Activated T-cell treated with anti-CD3 and anti-CD28 coated beads, Interleukin-2, amount 50 U/mL, for 24 hours (primary cell): ENCODE measurements around the gene GSTM1.
A peak's percentile ranks its signal among the peaks of the same experiment; 100 is the strongest.
"Not testable (repeated sequence)": the region's sequence is repeated elsewhere in the genome, so short reads cannot be mapped to it uniquely, and the experiment has no call there.

Experiments
- DNase-seq: peaks from one replicate; pipeline ENCODE4 v3.0.0-alpha.2; 2020
- H3K27ac Mint-ChIP-seq: 2 replicates; pipeline ENCODE4 v1.8.0; 2020; ENCODE audit warnings: mild to moderate bottlenecking, mixed read lengths
- H3K27me3 Mint-ChIP-seq: 2 replicates; pipeline ENCODE4 v1.8.0; 2020; ENCODE audit warnings: mixed read lengths
- H3K36me3 Mint-ChIP-seq: 2 replicates; pipeline ENCODE4 v1.8.0; 2020; ENCODE audit warnings: low read depth, mixed read lengths
- H3K4me1 Mint-ChIP-seq: 2 replicates; pipeline ENCODE4 v1.8.0; 2020; ENCODE audit warnings: low read depth, mixed read lengths
- H3K4me3 Mint-ChIP-seq: 2 replicates; pipeline ENCODE4 v1.8.0; 2020; ENCODE audit warnings: mild to moderate bottlenecking, moderate library complexity, mixed read lengths
- H3K9me3 Mint-ChIP-seq: 2 replicates; pipeline ENCODE4 v1.8.0; 2020; ENCODE audit warnings: mixed read lengths

GSTM1 gene

DNA sequence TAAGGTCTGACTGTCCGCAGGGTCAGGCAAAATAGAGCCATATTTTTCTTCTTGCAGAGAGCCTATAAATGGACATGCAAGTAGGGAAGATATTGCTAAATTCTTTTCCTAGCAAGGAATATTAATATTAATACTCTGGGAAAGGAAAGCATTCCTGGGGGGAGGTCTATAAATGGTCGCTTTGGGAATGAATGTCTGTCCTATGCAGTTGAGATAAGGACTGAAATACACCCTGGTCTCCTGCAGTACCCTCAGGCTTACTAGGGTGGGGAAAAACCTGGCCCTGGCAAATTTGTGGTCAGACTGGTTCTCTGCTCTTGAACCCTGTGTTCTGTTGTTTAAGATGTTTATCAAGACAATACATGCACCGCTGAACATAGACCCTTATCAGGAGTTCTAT is 15.3 kb downstream of the GSTM1 start:
- H3K4me1 Mint-ChIP-seq, H3K9me3 Mint-ChIP-seq, DNase-seq, H3K27ac Mint-ChIP-seq, H3K27me3 Mint-ChIP-seq, H3K4me3 Mint-ChIP-seq: not testable (repeated sequence)
- peaks cover 19% of the 10 kb centered on the region for H3K36me3 Mint-ChIP-seq

DNA sequence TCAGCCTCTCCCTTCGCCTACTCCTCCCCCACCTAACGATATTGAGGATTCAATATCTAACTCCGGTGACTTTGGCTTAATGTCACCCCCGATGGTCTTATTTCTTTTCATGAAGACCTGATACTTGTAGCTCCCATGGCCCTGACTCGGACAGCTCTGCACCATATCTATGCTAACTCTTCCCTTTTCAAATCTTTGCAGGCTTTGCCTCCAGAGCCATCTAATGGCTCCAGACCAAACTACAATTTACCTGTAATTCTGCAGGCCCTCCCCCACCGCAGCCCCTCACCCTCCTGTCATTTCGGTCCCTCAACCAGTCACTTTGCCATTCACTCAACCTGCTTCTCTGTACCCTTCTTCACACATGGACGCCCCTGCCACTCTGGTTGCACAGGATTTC is 16.6 kb downstream of the GSTM1 start:
- no peak for DNase-seq
- H3K9me3 Mint-ChIP-seq, result peaks cover 12% of the 10 kb centered on the region
- H3K27ac Mint-ChIP-seq, result no peak overlapping the region
- H3K4me1 Mint-ChIP-seq, result no peaks in the 10 kb centered on the region
- no peak overlapping the region for H3K4me3 Mint-ChIP-seq
- peaks cover 25% of the 10 kb centered on the region for H3K36me3 Mint-ChIP-seq
- H3K27me3 Mint-ChIP-seq, result no peaks in the 10 kb centered on the region

GRCh38 chr1:109705411-109705810 is 17.8 kb downstream of the GSTM1 start:
- Mint-ChIP-seq H3K9me3 (peaks cover 17% of the 10 kb centered on the region), H3K27ac (no peak overlapping the region), H3K4me3 (no peak overlapping the region), H3K4me1 (no peaks in the 10 kb centered on the region), H3K27me3 (no peaks in the 10 kb centered on the region), H3K36me3 (peaks cover 29% of the 10 kb centered on the region)
- DNase-seq, result no peak

DNA sequence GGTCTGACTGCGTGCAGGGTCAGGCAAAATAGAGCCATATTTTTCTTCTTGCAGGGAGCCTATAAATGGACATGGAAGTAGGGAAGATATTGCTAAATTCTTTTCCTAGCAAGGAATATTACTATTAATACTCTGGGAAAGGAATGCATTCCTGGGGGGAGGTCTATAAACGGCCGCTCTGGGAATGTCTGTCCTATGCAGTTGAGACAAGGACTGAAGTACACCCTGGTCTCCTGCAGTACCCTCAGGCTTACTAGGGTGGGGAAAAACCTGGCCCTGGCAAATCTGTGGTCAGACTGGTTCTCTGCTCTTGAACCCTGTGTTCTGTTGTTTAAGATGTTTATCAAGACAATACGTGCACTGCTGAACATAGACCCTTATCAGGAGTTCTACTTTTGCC is 21.3 kb downstream of the GSTM1 start:
- not testable (repeated sequence) for H3K27ac Mint-ChIP-seq, H3K4me1 Mint-ChIP-seq, DNase-seq, H3K4me3 Mint-ChIP-seq, H3K27me3 Mint-ChIP-seq
- Mint-ChIP-seq H3K36me3 (peaks cover 23% of the 10 kb centered on the region), H3K9me3 (peaks cover 17% of the 10 kb centered on the region)

DNA sequence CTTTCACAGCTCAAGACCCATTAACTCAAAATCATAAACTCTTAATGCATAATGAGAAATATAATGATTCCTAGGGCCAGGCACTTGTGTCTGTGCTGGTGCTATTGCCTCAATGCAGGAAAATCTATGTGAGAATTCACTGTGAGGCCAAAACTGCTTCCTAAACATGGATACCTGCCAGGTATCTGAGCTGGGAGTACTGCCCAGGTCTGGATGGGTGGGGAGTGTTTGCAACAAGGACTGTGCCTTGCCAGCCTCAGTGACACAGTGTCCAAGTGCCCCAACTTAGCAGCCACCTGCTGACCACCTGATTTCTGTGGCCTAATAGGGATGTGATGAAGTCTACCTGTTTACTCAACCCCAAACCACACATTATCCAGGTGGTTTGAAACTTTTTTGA is 22.2 kb downstream of the GSTM1 start:
- H3K9me3 Mint-ChIP-seq, result peaks cover 17% of the 10 kb centered on the region
- H3K36me3 Mint-ChIP-seq, result peaks cover 23% of the 10 kb centered on the region
- H3K4me3 Mint-ChIP-seq, H3K4me1 Mint-ChIP-seq, DNase-seq, H3K27ac Mint-ChIP-seq: not testable (repeated sequence)
- peaks cover 16% of the 10 kb centered on the region for H3K27me3 Mint-ChIP-seq

DNA sequence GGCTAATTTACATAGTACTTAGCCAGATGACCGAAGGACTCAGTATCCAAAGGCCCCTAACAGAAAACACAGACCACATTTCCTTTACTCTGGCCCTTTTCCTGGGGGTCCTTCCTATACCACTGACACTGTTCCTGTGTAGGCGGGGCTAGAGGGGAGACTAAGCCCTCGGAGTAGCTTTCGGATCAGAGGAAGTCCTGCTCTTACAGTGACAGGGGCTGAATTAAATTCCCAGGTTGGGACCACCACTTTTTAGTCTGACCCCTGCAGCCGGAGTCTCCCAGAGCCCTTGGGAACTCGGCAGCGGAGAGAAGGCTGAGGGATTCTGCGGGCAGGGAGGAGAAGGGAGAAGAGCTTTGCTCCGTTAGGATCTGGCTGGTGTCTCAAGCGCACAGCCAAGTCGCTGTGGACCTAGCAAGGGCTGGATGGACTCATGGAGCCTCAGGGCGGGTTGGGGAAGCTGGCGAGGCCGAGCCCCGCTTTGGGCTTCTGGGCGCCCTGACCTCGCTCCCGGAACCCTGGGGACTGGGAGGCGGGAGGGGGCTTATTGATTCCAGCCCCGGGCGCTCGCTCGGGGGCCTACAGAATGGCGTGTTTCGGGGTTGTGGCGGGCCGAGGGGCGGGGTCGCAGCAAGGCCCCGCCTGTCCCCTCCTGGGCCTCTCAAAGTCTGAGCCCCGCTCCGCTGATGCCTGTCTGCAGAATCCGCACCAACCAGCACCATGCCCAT is 24.1 kb downstream of the GSTM1 start, which contains the start of gene GSTM5:
Gene GSTM5 (plus strand): TSS at position 659 of the 728 bp plus-strand sequence. CDS start 62 bp downstream, at position 721.
- not testable (repeated sequence) for H3K27ac Mint-ChIP-seq, H3K4me3 Mint-ChIP-seq, H3K4me1 Mint-ChIP-seq
- Mint-ChIP-seq H3K36me3 (peaks cover 23% of the 10 kb centered on the region), H3K27me3 (peaks cover 16% of the 10 kb centered on the region), H3K9me3 (peaks cover 17% of the 10 kb centered on the region)
- DNase-seq, result peak; percentile 44

- no peak for DNase-seq
- H3K4me1 Mint-ChIP-seq, result no peaks in the 10 kb centered on the region
- peaks cover 17% of the 10 kb centered on the region for H3K9me3 Mint-ChIP-seq
- H3K27me3 Mint-ChIP-seq, result peaks cover 16% of the 10 kb centered on the region
- no peak overlapping the region for H3K4me3 Mint-ChIP-seq
- H3K27ac Mint-ChIP-seq, result no peak overlapping the region
- H3K36me3 Mint-ChIP-seq, result peaks cover 19% of the 10 kb centered on the region
Observed at GRCh38 chr1:109712321-109712864, 24.8 kb downstream of the GSTM1 start.

DNA sequence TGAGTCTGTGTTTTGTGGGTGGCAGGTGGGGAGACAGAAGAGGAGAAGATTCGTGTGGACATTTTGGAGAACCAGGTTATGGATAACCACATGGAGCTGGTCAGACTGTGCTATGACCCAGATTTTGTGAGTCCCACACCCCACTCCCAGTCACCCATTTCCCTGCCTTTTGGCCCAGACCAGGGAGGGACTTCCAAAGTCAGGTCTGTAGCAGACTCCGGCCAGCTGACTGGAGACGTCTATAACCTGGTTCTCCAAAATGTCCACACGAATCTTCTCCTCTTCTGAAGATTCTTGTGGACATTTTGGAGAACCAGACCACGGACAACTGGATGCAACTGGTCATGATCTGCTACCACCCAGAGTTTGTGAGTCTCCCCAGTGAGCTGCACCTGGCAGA is 26.0 kb downstream of the GSTM1 start:
- Mint-ChIP-seq H3K4me3 (no peak overlapping the region), H3K9me3 (peaks cover 10% of the 10 kb centered on the region), H3K27me3 (peaks cover 16% of the 10 kb centered on the region), H3K27ac (no peak overlapping the region), H3K36me3 (peaks cover 10% of the 10 kb centered on the region), H3K4me1 (no peaks in the 10 kb centered on the region)
- no peak for DNase-seq

DNA sequence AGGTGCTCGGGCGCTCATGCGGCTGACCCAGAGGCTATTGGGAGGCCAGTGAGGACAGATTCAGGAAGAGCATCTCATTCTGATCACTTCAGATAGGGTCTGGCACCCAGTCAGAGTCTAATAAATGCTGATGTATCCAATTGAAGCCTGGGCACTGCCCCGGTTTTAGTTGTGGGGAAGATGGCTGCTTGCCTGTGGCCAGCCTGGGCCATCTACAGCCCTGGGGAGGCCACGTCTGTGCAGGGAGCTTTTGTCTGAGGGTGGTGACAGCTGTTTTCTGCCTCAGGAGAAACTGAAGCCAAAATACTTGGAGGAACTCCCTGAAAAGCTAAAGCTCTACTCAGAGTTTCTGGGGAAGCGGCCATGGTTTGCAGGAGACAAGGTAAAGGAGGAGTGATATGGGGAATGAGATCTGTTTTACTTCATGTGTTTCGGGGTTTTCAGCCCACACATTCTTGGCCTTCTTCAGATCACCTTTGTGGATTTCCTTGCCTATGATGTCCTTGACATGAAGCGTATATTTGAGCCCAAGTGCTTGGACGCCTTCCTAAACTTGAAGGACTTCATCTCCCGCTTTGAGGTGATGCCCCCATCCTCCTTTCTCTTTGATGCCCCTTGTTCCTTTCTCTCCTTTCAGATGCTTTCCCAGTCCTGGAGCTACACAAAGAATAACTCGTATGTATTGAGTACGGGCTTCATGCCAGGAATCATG is 27.2 kb downstream of the GSTM1 start:
- Mint-ChIP-seq H3K4me3 (no peak overlapping the region), H3K36me3 (no peaks in the 10 kb centered on the region), H3K9me3 (no peaks in the 10 kb centered on the region), H3K4me1 (peaks cover 7% of the 10 kb centered on the region), H3K27ac (no peak overlapping the region), H3K27me3 (peaks cover 16% of the 10 kb centered on the region)
- DNase-seq, result no peak

DNA sequence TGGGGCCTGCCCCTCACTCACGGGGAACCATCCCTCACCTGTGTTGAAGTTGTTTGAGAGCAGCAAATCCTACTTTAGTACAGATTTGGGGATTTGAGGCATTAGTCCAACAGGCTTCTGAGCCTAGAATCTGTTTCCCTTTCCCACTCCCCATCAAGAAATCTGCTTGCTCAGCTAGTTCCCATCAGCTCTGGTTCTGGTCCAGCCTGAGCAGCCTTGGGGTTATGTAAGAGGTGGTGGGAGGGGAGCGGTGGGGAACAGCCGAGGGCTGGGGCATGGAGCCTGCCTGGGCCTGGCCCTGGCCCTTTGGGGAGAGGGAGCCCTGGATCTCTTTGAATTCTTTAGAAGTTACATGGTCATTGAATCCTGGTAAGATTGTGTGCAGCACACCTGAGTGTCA is 28.5 kb downstream of the GSTM1 start:
- DNase-seq, result no peak
- peaks cover 7% of the 10 kb centered on the region for H3K4me1 Mint-ChIP-seq
- no peaks in the 10 kb centered on the region for H3K9me3 Mint-ChIP-seq
- no peak overlapping the region for H3K4me3 Mint-ChIP-seq
- H3K27ac Mint-ChIP-seq, result no peak overlapping the region
- peaks cover 16% of the 10 kb centered on the region for H3K27me3 Mint-ChIP-seq
- no peaks in the 10 kb centered on the region for H3K36me3 Mint-ChIP-seq

- DNase-seq, result no peak
- Mint-ChIP-seq H3K4me3 (no peak overlapping the region), H3K36me3 (no peaks in the 10 kb centered on the region), H3K4me1 (peaks cover 7% of the 10 kb centered on the region), H3K27ac (no peak overlapping the region), H3K9me3 (no peaks in the 10 kb centered on the region), H3K27me3 (peaks cover 16% of the 10 kb centered on the region)
Observed at GRCh38 chr1:109716570-109717090, 29.0 kb downstream of the GSTM1 start.

GRCh38 chr1:109717729-109718128 is 30.1 kb downstream of the GSTM1 start:
- H3K27ac Mint-ChIP-seq, result no peak overlapping the region
- no peak for DNase-seq

DNA sequence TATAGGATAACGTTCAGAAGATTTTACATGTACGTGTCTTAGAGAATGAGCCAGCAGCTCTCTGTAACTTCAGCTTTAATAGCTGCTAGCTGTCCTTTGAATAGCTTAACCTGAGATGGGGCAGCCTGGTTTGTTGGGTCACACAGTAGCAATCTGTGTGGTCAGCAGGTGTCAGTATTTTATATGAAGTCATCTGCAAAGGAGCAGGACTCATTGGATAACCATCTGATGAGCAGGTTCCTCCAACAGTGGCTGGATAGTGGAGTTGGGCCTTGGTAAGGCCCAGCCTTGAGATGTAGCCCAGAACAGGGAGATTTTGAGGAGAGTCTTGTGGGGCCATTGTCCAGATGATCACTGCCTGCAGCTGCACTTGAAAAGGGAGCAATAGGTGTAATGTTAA is 30.9 kb downstream of the GSTM1 start:
- peaks cover 9% of the 10 kb centered on the region for H3K27me3 Mint-ChIP-seq
- no peak overlapping the region for H3K4me3 Mint-ChIP-seq
- no peaks in the 10 kb centered on the region for H3K9me3 Mint-ChIP-seq
- H3K27ac Mint-ChIP-seq, result no peak overlapping the region
- peaks cover 7% of the 10 kb centered on the region for H3K4me1 Mint-ChIP-seq
- no peak for DNase-seq
- no peaks in the 10 kb centered on the region for H3K36me3 Mint-ChIP-seq

More at GRCh38 chr1:109717729-109718128, 30.1 kb downstream of the GSTM1 start:
- Mint-ChIP-seq H3K4me3 (no peak overlapping the region), H3K27me3 (peaks cover 12% of the 10 kb centered on the region), H3K4me1 (peaks cover 7% of the 10 kb centered on the region), H3K9me3 (no peaks in the 10 kb centered on the region), H3K36me3 (no peaks in the 10 kb centered on the region)

- Mint-ChIP-seq H3K9me3 (no peaks in the 10 kb centered on the region), H3K4me3 (no peak overlapping the region), H3K27ac (no peak overlapping the region), H3K36me3 (no peaks in the 10 kb centered on the region), H3K4me1 (peaks cover 7% of the 10 kb centered on the region), H3K27me3 (peaks cover 2% of the 10 kb centered on the region)
- DNase-seq, result no peak
Observed at GRCh38 chr1:109719337-109719837, 31.8 kb downstream of the GSTM1 start.

DNA sequence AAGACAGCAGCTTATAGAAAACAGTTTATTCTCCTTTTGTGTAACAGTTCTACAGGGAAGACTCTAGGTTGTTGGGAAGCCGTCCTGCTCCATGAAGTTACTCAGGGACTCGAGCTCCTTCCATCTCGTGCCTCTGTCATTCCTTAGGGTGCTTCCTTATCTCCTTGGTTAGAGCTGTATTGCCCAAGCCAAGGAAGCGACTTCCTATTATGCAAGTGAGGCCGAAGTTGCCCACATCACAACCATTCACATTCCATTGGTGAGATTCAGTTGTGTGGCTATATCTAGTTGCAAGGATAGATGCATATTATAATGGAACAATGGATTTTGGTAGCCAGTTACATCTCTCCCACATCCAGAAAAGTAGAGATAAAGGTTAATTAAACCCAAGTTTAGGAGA is 33.4 kb downstream of the GSTM1 start:
- no peaks in the 10 kb centered on the region for H3K9me3 Mint-ChIP-seq

More for the DNA sequence above, 33.4 kb downstream of the GSTM1 start:
- Mint-ChIP-seq H3K36me3 (no peaks in the 10 kb centered on the region), H3K4me3 (no peak overlapping the region), H3K27me3 (no peaks in the 10 kb centered on the region), H3K4me1 (peaks cover 7% of the 10 kb centered on the region), H3K27ac (no peak overlapping the region)
- DNase-seq, result no peak
